C4-2B (cell line): ENCODE data around the gene FARP2.

ENCODE experiments used
- H3K27ac ChIP-seq: fragments of 450-650 bp; 2 replicates; pipeline ENCODE4 v1.5.1; 2017
- CTCF ChIP-seq: fragments of 450-650 bp; conservative IDR thresholded peaks from 2 replicates; pipeline ENCODE4 v1.5.1; 2017; ENCODE audit warnings: mild to moderate bottlenecking
- ZFX ChIP-seq: fragments of 450-650 bp; IDR thresholded peaks from 2 replicates; pipeline ENCODE4 v1.6.1; 2017

Gene FARP2

DNA sequence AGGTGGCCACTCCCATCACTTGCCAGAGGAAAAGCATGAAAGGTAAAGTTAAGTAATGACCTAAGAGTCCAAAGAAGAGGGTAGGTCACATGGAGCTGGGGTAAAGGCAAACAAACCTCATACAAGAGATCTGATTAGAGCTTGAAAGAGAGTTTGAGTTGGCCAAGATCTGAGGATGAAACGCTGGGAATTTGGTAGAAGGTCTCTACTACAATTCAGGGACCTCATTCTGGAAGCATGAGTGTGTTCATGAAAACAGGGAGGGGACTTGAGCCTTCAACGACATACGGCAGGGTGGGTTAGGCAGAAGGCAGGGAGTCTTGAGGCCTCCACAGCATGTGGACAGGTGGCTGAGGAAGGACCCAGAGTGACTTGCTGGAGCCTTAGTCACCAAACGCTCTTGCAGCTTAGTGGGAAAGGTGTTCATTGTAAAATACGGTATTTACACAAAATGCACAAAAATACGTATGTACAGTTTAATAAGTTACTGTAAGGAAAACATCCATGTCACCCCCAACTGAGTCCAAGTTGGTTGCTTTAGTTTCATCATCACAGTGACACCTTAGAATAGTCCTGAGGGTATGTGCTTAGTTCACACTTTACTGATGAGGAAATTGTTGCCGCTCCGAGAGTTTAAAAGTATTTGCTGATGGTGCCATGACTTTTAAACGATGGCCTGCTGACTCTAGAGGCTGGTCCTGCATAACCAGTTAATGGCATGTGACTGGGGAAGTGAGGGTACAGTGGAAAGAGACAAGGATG, 5.0 kb upstream of the FARP2 start:
- peak overlapping the region; percentile 51 for H3K27ac ChIP-seq
- TF ChIP-seq ZFX, result no peak
- TF ChIP-seq CTCF, result no peak

GRCh38 chr2:241351640-241352031, 4.4 kb upstream of the FARP2 start:
- H3K27ac ChIP-seq, result peak overlapping the region; percentile 51; the same call in 1 of the 2 replicates
- TF ChIP-seq CTCF, result no peak
- TF ChIP-seq ZFX, result no peak

DNA sequence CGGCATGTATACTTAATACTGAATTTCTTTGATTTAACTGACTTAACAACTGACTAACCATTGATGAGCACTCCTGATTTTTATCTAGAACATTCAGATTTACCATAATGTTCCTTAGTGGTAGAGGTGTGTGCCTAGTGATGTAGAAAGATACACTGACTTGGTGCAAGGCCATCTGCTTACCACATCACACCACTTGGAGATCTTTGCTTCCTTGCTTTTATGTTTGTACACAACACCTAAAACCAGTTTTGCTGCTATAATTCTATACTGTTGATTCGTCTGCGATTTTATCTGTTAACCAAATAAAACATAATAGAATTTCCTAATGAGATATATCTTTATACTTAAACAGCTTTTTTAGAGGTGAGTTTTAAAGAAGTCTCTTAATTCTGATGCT, 3.9 kb upstream of the FARP2 start:
- H3K27ac ChIP-seq, result no peak overlapping the region
- TF ChIP-seq CTCF, result no peak
- TF ChIP-seq ZFX, result no peak

DNA sequence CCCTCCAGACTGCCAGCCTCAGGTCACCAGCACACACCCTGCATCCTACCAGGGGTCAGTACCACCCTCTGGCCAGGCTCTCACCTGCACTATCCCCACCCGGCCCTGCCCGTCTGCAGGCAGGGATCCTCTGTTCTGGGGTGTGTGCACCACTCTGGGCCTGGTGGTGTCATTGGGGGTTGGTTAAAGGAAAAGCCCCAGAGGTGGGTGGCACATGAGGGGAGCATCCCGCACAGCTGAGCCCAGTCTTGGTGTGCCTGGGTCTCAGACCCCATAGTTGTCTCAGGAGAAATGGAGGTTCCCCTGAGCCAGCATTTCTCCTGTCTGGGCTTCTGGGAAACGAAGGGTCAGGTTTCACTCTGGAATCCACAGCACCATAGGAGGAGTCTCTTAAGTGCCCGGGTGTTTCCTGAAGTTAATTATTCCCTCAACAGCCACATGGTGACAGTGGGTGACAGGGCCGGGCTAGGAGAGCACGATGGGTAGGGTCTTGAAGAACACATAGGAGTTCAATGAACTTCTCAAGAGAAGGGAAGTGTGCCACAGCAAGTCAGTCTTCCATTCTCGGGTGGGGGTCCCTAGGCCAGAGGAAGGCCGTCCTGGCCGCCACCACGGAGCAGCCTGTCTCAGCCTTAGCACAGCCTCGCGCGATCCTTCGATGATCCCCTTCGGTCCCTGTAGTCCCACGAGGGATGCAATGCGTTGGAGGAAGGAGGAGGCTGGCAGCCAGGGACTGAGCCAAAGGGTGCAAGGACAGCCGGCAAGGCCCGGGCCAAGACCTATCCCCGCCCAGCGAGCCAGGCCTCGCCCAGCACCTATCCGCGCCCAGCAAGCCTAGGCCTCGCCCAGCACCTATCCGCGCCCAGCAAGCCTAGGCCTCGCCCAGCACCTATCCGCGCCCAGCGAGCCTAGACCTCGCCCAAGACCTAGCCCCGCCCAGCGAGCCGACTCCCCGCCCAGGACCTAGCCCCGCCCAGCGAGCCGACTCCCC, 1.1 kb upstream of the FARP2 start:
- H3K27ac ChIP-seq, result peak overlapping the region; percentile 79
- no peak for TF ChIP-seq ZFX
- TF ChIP-seq CTCF, result no peak; the same call in 1 of the 2 replicates

DNA sequence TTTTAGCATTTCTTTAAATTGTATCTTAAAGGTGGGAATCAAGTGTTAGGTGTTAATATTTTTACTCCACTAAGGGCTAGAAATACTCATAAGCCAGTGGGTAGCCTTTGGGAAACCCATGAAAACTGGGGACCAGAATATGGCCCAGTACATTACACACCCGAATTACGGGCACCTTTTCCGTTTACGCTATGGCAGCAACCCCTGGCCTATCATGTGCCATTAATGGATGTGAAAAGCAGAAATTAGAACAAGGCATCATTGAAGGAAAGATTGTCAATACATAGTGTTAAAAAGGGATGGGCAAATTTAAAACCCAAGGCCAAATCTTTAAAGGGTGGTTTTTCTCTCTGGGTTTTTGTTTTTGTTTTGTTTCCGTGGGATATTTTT, 781 bp downstream of the FARP2 start:
- peak overlapping the region; percentile 87 for H3K27ac ChIP-seq
- TF ChIP-seq ZFX, result no peak
- no peak for TF ChIP-seq CTCF

DNA sequence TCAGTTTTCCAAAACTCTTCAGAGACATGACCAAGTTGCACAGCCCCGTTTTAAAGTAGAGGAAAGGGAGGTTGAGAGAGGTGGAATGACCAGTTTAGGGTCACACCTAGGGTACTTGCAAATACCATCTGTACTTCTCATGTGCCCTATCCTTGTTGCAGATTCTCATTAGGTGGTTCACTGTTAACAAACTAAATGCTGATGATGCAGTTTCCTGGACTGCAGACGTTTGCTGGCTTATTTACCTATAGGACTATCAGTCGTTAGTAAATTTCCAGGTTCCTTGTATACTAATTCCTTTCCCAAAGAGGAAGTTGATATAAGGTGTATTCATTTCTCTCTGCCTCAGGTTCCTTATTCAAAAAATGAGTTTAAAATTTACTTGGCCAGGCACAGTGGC, 1.4 kb downstream of the FARP2 start:
- TF ChIP-seq CTCF, result no peak
- H3K27ac ChIP-seq, result peak overlapping the region; percentile 87

DNA sequence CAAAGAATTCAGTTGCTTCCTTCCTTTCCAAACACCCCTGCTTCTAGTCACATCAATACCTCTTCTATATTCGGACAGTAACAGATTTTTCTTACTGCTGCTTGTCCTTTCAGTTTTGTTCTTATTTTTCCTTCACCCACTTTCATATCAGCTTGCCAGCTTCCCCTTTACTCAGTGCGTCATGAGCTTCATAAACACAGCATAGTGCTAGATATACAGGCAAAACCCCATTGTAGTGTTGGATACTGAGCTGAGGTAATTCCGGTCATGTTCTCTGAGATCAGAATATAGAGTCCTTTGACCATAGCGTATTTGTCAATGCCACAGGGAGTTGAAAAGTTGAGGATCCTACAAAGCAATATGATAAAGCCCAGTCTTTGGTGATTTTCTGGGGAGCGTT, 2.4 kb downstream of the FARP2 start:
- no peak for TF ChIP-seq CTCF
- TF ChIP-seq ZFX, result no peak
- H3K27ac ChIP-seq, result no peak overlapping the region
